GM12878 (cell line): ENCODE results near the gene TNFAIP8L1. TPM values are rescaled to one million over a fixed set of nuclear protein-coding genes. Genes with fewer than 3 reads are reported as not detected.
A peak's percentile ranks its signal among the peaks of the same experiment; 100 is the strongest.

ENCODE experiments used
- ATAC-seq: fragments of 200-7000 bp; cut with Tn5 transposase; 3 replicates; pipeline ENCODE4 v1.9.1; 2020; ENCODE audit warnings: mild to moderate bottlenecking, moderate library complexity
- BruUV-seq: library from RNA; stranded (reverse); fragments of 400-500 nt; replicated peaks from 2 replicates; lab custom pipeline; 2021; lab: Mats Ljungman, UMichigan
- CTCF ChIA-PET: fragments of 300-600 bp; sonication (Branson Sonifier 250); formaldehyde crosslinking; extraction: SDS; loops from one replicate; lab custom pipeline; 2021; ENCODE audit warnings: inconsistent platforms; lab: Yijun Ruan, JAX
- POLR2A ChIA-PET: fragments of 350-600 bp; formaldehyde crosslinking; extraction: SDS; loops from one replicate; lab custom pipeline; 2021; ENCODE audit warnings: inconsistent platforms; lab: Charles Lee
- RAD21 ChIA-PET: fragments of 300-600 bp; sonication (Branson Sonifier 250); formaldehyde crosslinking; loops from one replicate; lab custom pipeline; 2023; ENCODE audit warnings: antibody characterized with exemption; ENCODE audit not compliant: unreplicated experiment; lab: Charles Lee
- SMC1A ChIA-PET: fragments of 300-600 bp; sonication (Branson Sonifier 250); formaldehyde crosslinking; loops from one replicate; lab custom pipeline; 2023; ENCODE audit not compliant: unreplicated experiment, uncharacterized antibody; lab: Charles Lee
- DNase-seq: peaks from one replicate; pipeline ENCODE4 v3.0.0-alpha.2; 2011; ENCODE audit warnings: low read depth, low spot score
- FAIRE-seq: peaks from 3 replicates; lab custom pipeline; 2011; peaks lifted over from hg19 to GRCh38; lab: Jason Lieb, UNC
- H2AFZ ChIP-seq: 2 replicates; pipeline ENCODE4 v1.6.0; 2011; ENCODE audit warnings: low read depth, low read length, control low read depth; ENCODE audit not compliant: control insufficient read depth
- H3K27ac ChIP-seq: 2 replicates; pipeline ENCODE4 v1.5.1; 2011; ENCODE audit warnings: control low read depth; ENCODE audit not compliant: control insufficient read depth, insufficient read depth
- H3K27me3 ChIP-seq, 2 experiments: replicated peaks in 1 of 2; 2 replicates each; pipeline versions ENCODE4 v1.6.0 to v1.6.1; 2011; ENCODE audit warnings: low read length in 1 of 2; ENCODE audit not compliant: control insufficient read depth in 2 of 2, insufficient read depth in 2 of 2
- H3K36me3 ChIP-seq, 2 experiments: 2 replicates each; pipeline ENCODE4 v1.5.1; 2011; ENCODE audit warnings: low read length in 1 of 2; ENCODE audit not compliant: control insufficient read depth in 2 of 2, insufficient read depth in 2 of 2
- H3K4me1 ChIP-seq: 2 replicates; pipeline ENCODE4 v1.6.1; 2011; ENCODE audit warnings: mild to moderate bottlenecking, low read length, moderate library complexity, mixed read lengths; ENCODE audit not compliant: control insufficient read depth, insufficient read depth
- H3K4me2 ChIP-seq: 2 replicates; pipeline ENCODE4 v1.6.0; 2011; ENCODE audit warnings: control low read depth; ENCODE audit not compliant: control insufficient read depth, insufficient read depth
- H3K4me3 ChIP-seq: fragments of 200-600 bp; sonication (generic); 2 replicates; pipeline ENCODE4 v1.5.1; 2016
- H3K79me2 ChIP-seq: 2 replicates; pipeline ENCODE4 v1.6.0; 2011; ENCODE audit warnings: low read length; ENCODE audit not compliant: control insufficient read depth, insufficient read depth
- H3K9ac ChIP-seq: 2 replicates; pipeline ENCODE4 v1.8.0; 2011; ENCODE audit warnings: low read length, control low read depth, mixed read lengths; ENCODE audit not compliant: control insufficient read depth, insufficient read depth
- H3K9me3 ChIP-seq: replicated peaks from 3 replicates; pipeline ENCODE4 v1.5.1; 2011; ENCODE audit warnings: mild to moderate bottlenecking, low read length; ENCODE audit not compliant: control insufficient read depth, insufficient read depth
- H4K20me1 ChIP-seq: 2 replicates; pipeline ENCODE4 v1.6.0; 2011; ENCODE audit not compliant: control insufficient read depth, insufficient read depth
- CTCF ChIP-seq, 3 experiments: IDR thresholded peaks in 2 of 3; conservative IDR thresholded peaks in 1 of 3; 2 replicates each; pipeline ENCODE4 v1.5.1; 2011; ENCODE audit warnings: low read depth in 3 of 3, low read length in 3 of 3, mild to moderate bottlenecking in 3 of 3, control low read depth in 2 of 3, moderate library complexity in 2 of 3, inconsistent platforms in 1 of 3, mixed read lengths in 1 of 3; ENCODE audit not compliant: control insufficient read depth in 2 of 3, insufficient read depth in 1 of 3; ENCODE audit errors: extremely low read depth in 1 of 3
- GABPA ChIP-seq: IDR thresholded peaks from 2 replicates; pipeline ENCODE4 v1.6.1; 2014; ENCODE audit warnings: antibody characterized with exemption, low read depth, mild to moderate bottlenecking, inconsistent platforms
- NFYA ChIP-seq: IDR thresholded peaks from 2 replicates; pipeline ENCODE4 v1.6.1; 2011; ENCODE audit warnings: low read depth, mild to moderate bottlenecking, low read length, improper control_type of control experiment, borderline replicate concordance
- NRF1 ChIP-seq: conservative IDR thresholded peaks from 2 replicates; pipeline ENCODE4 v1.6.1; 2011; ENCODE audit warnings: mild to moderate bottlenecking, low read depth, low read length, improper control_type of control experiment
- RAD21 ChIP-seq: IDR thresholded peaks from 2 replicates; pipeline ENCODE4 v1.6.1; 2011; ENCODE audit warnings: mild to moderate bottlenecking, low read depth, low read length, moderate library complexity; ENCODE audit not compliant: insufficient read depth
- RB1 ChIP-seq: fragments of 450-650 bp; formaldehyde crosslinking; IDR thresholded peaks from 2 replicates; pipeline ENCODE4 v1.6.1; 2017; ENCODE audit warnings: mild to moderate bottlenecking, borderline replicate concordance
- SRF ChIP-seq, 2 experiments: IDR thresholded peaks; 2 replicates each; pipeline ENCODE4 v1.6.1; 2011; ENCODE audit warnings: low read depth in 2 of 2, low read length in 2 of 2, mild to moderate bottlenecking in 1 of 2, moderate library complexity in 1 of 2
- STAT1 ChIP-seq: fragments of 450-650 bp; conservative IDR thresholded peaks from 2 replicates; pipeline ENCODE4 v1.6.1; 2014; ENCODE audit warnings: antibody characterized with exemption, mild to moderate bottlenecking
- TARDBP ChIP-seq: IDR thresholded peaks from 2 replicates; pipeline ENCODE4 v1.6.1; 2016; ENCODE audit warnings: borderline replicate concordance
- ZNF217 ChIP-seq: fragments of 450-650 bp; IDR thresholded peaks from 2 replicates; pipeline ENCODE4 v1.6.1; 2017; ENCODE audit warnings: antibody characterized with exemption, mild to moderate bottlenecking
- WGBS: methylation state at CpG from one replicate; pipeline ENCODE4 v1.1.6; 2016; ENCODE audit warnings: low lambda C conversion rate; ENCODE audit not compliant: insufficient replicate concordance, insufficient coverage; ENCODE audit errors: missing lambda C conversion rate; 5-methylcytosine and 5-hydroxymethylcytosine counted together
- in situ Hi-C: fragments of 300-500 bp; cut with MboI; formaldehyde crosslinking; loops from 9 replicates; pipeline ENCODE4 v1.14.3; 2018; ENCODE audit warnings: mixed read lengths
- intact Hi-C: fragments of 100-400 bp; cut with micrococcal nuclease; formaldehyde crosslinking; loops from one replicate; pipeline ENCODE4 v1.14.2; 2022; ENCODE audit not compliant: unreplicated experiment
- polyA plus RNA-seq, 11 experiments: library from polyadenylated mRNA; depleted of rRNA in 4 of 11; unstranded in 6 of 11; stranded (reverse) in 5 of 11; fragments of >200 nt; fragmentation: Nextera tagmentation in 4 of 11; fragmentation: Illumina TruSeq in 1 of 11; extraction: Ambion mirVana in 4 of 11; extraction: Trizol in 1 of 11; gene quantifications; 1 replicate in 1 of 11; 2 replicates in 10 of 11; pipeline versions ENCODE4 v1.2.1 to v1.2.3, GENCODE V29; 2011 to 2016; ENCODE audit warnings: inconsistent platforms in 2 of 11, missing spikeins in 2 of 11, low read depth in 1 of 11
- total RNA-seq, 4 experiments: library from RNA; depleted of rRNA in 3 of 4; stranded (reverse); fragments of >200 nt in 3 of 4; fragmentation: Illumina TruSeq in 1 of 4; extraction: Trizol in 1 of 4; gene quantifications; 2 replicates each; pipeline versions ENCODE4 v1.2.1 to v1.2.3, GENCODE V29; 2013 to 2021

The TNFAIP8L1 gene
- total and polyA plus RNA-seq, 10 of the 15 experiments (the other 5 are each of a cell fraction or from before 2014, with no cell fraction given), result 0.93 to 12.7 (median 8.6) TPM

- H3K36me3 ChIP-seq, result no peaks in the 10 kb centered on the region
- no peak overlapping the region for H3K9ac ChIP-seq
- H3K27me3 ChIP-seq, result no peaks in the 10 kb centered on the region
- no peak overlapping the region for H3K4me2 ChIP-seq
- BruUV-seq, result no TSS peak
- ChIA-PET POLR2A (interaction anchor here (0.6 kb wide), 1 partner anchor 858 kb away, joined by 8 read pairs; no protein-coding TSS in a partner anchor), SMC1A (no interaction called here), RAD21 (no interaction called here), CTCF (interaction anchor here (0.6 to 2.1 kb wide), 5 partner anchors 12 to 83 kb away, joined by 3 to 12 read pairs (median 4); no protein-coding TSS in a partner anchor)
- H3K4me1 ChIP-seq, result no peaks in the 10 kb centered on the region
- H3K4me3 ChIP-seq, result no peak overlapping the region
- TF ChIP-seq TARDBP (no peak), ZNF217 (no peak), GABPA (no peak), NRF1 (no peak)
- no peaks in the 10 kb centered on the region for H3K79me2 ChIP-seq
- in situ Hi-C loops, result no loop called here
- no peak for FAIRE-seq
- no peak overlapping the region for H3K27ac ChIP-seq
- no peak for ATAC-seq
- H2AFZ ChIP-seq, result 0 out of 2 replicates have a peak overlapping the region, but pooled peaks have one; percentile 34
- WGBS, result 37% methylated on average over 4 of the region's 5 CpGs
- no peaks in the 10 kb centered on the region for H3K9me3 ChIP-seq
- no peaks in the 10 kb centered on the region for H4K20me1 ChIP-seq
- no peak for DNase-seq
- intact Hi-C loops, result no loop called here
These were observed 15.0 kb upstream of the TNFAIP8L1 start for GRCh38 chr19:4624301-4624700.

GRCh38 chr19:4624733-4625362 lies 14.5 kb upstream of the TNFAIP8L1 start:
- no peak overlapping the region for H3K9ac ChIP-seq
- ATAC-seq (peak; percentile 64), FAIRE-seq (no peak), DNase-seq (no peak)
- no TSS peak for BruUV-seq
- POLR2A ChIA-PET, result interaction anchor here (0.6 kb wide), 1 partner anchor 859 kb away, joined by 8 read pairs; no protein-coding TSS in a partner anchor
- CTCF ChIA-PET, result interaction anchor here (0.6 to 2.1 kb wide), 3 partner anchors 12 to 550 kb away, joined by 3 to 12 read pairs (median 3); no protein-coding TSS in a partner anchor
- H3K27me3 ChIP-seq, result no peaks in the 10 kb centered on the region
- in situ Hi-C loops, result no loop called here
- intact Hi-C loops, result no loop called here
- SMC1A ChIA-PET, result no interaction called here
- no peak overlapping the region for H3K4me2 ChIP-seq
- TF ChIP-seq RB1, result no peak
- no peak for TF ChIP-seq STAT1
- no peak for TF ChIP-seq RAD21
- TF ChIP-seq SRF (IDR thresholded peaks at IDR 0.05; ENCODE audit: low read depth in 2 of 2, low read length in 2 of 2), result no peak
- peak; percentile 22 to 37 (median 26); a peak in 3 of 6 replicates for TF ChIP-seq CTCF (IDR thresholded peaks at IDR 0.05 in 2 of 3, conservative IDR thresholded peaks at IDR 0.05 in 1 of 3; ENCODE audit: control insufficient read depth in 2 of 3, extremely low read depth in 1 of 3, insufficient read depth in 1 of 3, low read depth in 3 of 3, low read length in 3 of 3)
- no peak for TF ChIP-seq NFYA
- no peaks in the 10 kb centered on the region for H3K79me2 ChIP-seq
- no peaks in the 10 kb centered on the region for H3K4me1 ChIP-seq
- no peaks in the 10 kb centered on the region for H3K36me3 ChIP-seq
- H3K9me3 ChIP-seq, result no peaks in the 10 kb centered on the region
- H4K20me1 ChIP-seq, result no peaks in the 10 kb centered on the region
- H3K4me3 ChIP-seq, result no peak overlapping the region
- H3K27ac ChIP-seq, result no peak overlapping the region
- no peak overlapping the region; the same call in 1 of the 2 replicates for H2AFZ ChIP-seq
- RAD21 ChIA-PET, result no interaction called here
- WGBS, result 16% methylated on average over 5 of the region's 6 CpGs
